ENCODE data around the gene ZBTB16.

ZBTB16 gene

GRCh38 chr11:114196997-114197703 is 137.6 kb downstream of the ZBTB16 start:
- Histone ChIP-seq H4K20me1 (ENCODE audit: insufficient read depth, low read length) (no peaks in the 10 kb centered on the region), H3K27me3 (ENCODE audit: insufficient read depth, low read length, poor library complexity) (peaks cover 3% of the 10 kb centered on the region), H3K36me3 (ENCODE audit: insufficient read depth, low read length) (no peaks in the 10 kb centered on the region), H3K9ac (ENCODE audit: low read depth, low read length) (no peak overlapping the region), H3K4me3 (ENCODE audit: low read depth in 1 of 2, low read length in 2 of 2) (no peak overlapping the region), H3K4me2 (ENCODE audit: insufficient read depth, low read length) (no peak overlapping the region), H2AFZ (ENCODE audit: low read depth, low read length) (no peak overlapping the region), H3K79me2 (ENCODE audit: insufficient read depth, low read length) (no peaks in the 10 kb centered on the region), H3K9me3 (ENCODE audit: insufficient read depth, low read length, severe bottlenecking) (no peaks in the 10 kb centered on the region), H3K27ac (ENCODE audit: low read length) (no peak overlapping the region), H3K4me1 (ENCODE audit: insufficient read depth, low read length) (no peaks in the 10 kb centered on the region)
- DNase-seq (no peak), ATAC-seq (ENCODE audit: insufficient read depth, low read depth) (no peak)
- TF ChIP-seq EZH2 (IDR thresholded peaks at IDR 0.05; ENCODE audit: borderline replicate concordance, low read depth, low read length, severe bottlenecking) (no peak), CTCF (IDR thresholded peaks at IDR 0.05; ENCODE audit: borderline replicate concordance, extremely low read depth, low read length, poor library complexity, severe bottlenecking) (no peak)

GRCh38 chr11:114197799-114198500 is 138.4 kb downstream of the ZBTB16 start:
- Histone ChIP-seq H3K27ac (ENCODE audit: low read length) (no peak overlapping the region), H3K79me2 (ENCODE audit: insufficient read depth, low read length) (no peaks in the 10 kb centered on the region), H3K4me1 (ENCODE audit: insufficient read depth, low read length) (no peaks in the 10 kb centered on the region), H3K4me2 (ENCODE audit: insufficient read depth, low read length) (no peak overlapping the region), H3K36me3 (ENCODE audit: insufficient read depth, low read length) (no peaks in the 10 kb centered on the region), H3K9ac (ENCODE audit: low read depth, low read length) (no peak overlapping the region), H3K27me3 (ENCODE audit: insufficient read depth, low read length, poor library complexity) (peaks cover 5% of the 10 kb centered on the region), H3K9me3 (ENCODE audit: insufficient read depth, low read length, severe bottlenecking) (no peaks in the 10 kb centered on the region), H4K20me1 (ENCODE audit: insufficient read depth, low read length) (no peaks in the 10 kb centered on the region), H3K4me3 (ENCODE audit: low read depth in 1 of 2, low read length in 2 of 2) (no peak overlapping the region), H2AFZ (ENCODE audit: low read depth, low read length) (no peak overlapping the region)
- no peak for ATAC-seq (ENCODE audit: insufficient read depth, low read depth)
- no peak for DNase-seq
- TF ChIP-seq CTCF (IDR thresholded peaks at IDR 0.05; ENCODE audit: borderline replicate concordance, extremely low read depth, low read length, poor library complexity, severe bottlenecking) (no peak), EZH2 (IDR thresholded peaks at IDR 0.05; ENCODE audit: borderline replicate concordance, low read depth, low read length, severe bottlenecking) (no peak)

GRCh38 chr11:114199051-114199450 is 139.5 kb downstream of the ZBTB16 start:
- no peak for DNase-seq
- Histone ChIP-seq H3K4me1 (ENCODE audit: insufficient read depth, low read length) (no peaks in the 10 kb centered on the region), H2AFZ (ENCODE audit: low read depth, low read length) (no peak overlapping the region), H4K20me1 (ENCODE audit: insufficient read depth, low read length) (no peaks in the 10 kb centered on the region), H3K9me3 (ENCODE audit: insufficient read depth, low read length, severe bottlenecking) (no peaks in the 10 kb centered on the region), H3K27me3 (ENCODE audit: insufficient read depth, low read length, poor library complexity) (peaks cover 5% of the 10 kb centered on the region), H3K9ac (ENCODE audit: low read depth, low read length) (no peak overlapping the region), H3K27ac (ENCODE audit: low read length) (no peak overlapping the region), H3K4me2 (ENCODE audit: insufficient read depth, low read length) (no peak overlapping the region), H3K36me3 (ENCODE audit: insufficient read depth, low read length) (no peaks in the 10 kb centered on the region), H3K4me3 (ENCODE audit: low read depth in 1 of 2, low read length in 2 of 2) (no peak overlapping the region), H3K79me2 (ENCODE audit: insufficient read depth, low read length) (no peaks in the 10 kb centered on the region)
- ATAC-seq (ENCODE audit: insufficient read depth, low read depth) = no peak
- TF ChIP-seq EZH2 (IDR thresholded peaks at IDR 0.05; ENCODE audit: borderline replicate concordance, low read depth, low read length, severe bottlenecking) (no peak), CTCF (IDR thresholded peaks at IDR 0.05; ENCODE audit: borderline replicate concordance, extremely low read depth, low read length, poor library complexity, severe bottlenecking) (no peak)

Data from DND-41 (cell line).